Liver (tissue), 9 donors: Measurements from ENCODE around the gene NRG3. TPM values are rescaled to one million over a fixed set of nuclear protein-coding genes. Genes with fewer than 3 reads are reported as not detected.
A peak's percentile ranks its signal among the peaks of the same experiment; 100 is the strongest.

Experiments
- DNase-seq: peaks from one replicate; pipeline ENCODE4 v3.0.0-alpha.2; 2017; ENCODE audit warnings: low spot score
- H3K27ac ChIP-seq, 2 donors: one replicate each; pipeline ENCODE4 v1.7.0; 2013; ENCODE audit warnings: inconsistent platforms in 2 of 2, low read length in 2 of 2, control low read depth in 1 of 2, low read depth in 1 of 2, mild to moderate bottlenecking in 1 of 2
- H3K27me3 ChIP-seq, 4 donors: one replicate each; pipeline versions ENCODE4 v1.6.1 to v1.7.0; 2013; ENCODE audit warnings: low read length in 3 of 4, inconsistent platforms in 1 of 4, mild to moderate bottlenecking in 1 of 4, moderate library complexity in 1 of 4; ENCODE audit not compliant: control insufficient read depth in 4 of 4, insufficient read depth in 4 of 4
- H3K36me3 ChIP-seq, 4 donors: one replicate each; pipeline versions ENCODE4 v1.6.1 to v1.7.0; 2013; ENCODE audit warnings: low read length in 3 of 4, mild to moderate bottlenecking in 3 of 4, low read depth in 1 of 4, moderate library complexity in 1 of 4; ENCODE audit not compliant: control insufficient read depth in 4 of 4, insufficient read depth in 3 of 4
- H3K4me1 ChIP-seq, 4 donors: one replicate each; pipeline versions ENCODE4 v1.6.1 to v1.7.0; 2013; ENCODE audit warnings: low read length in 3 of 4, mild to moderate bottlenecking in 3 of 4, moderate library complexity in 1 of 4; ENCODE audit not compliant: control insufficient read depth in 4 of 4, insufficient read depth in 4 of 4
- H3K4me3 ChIP-seq, 3 donors: one replicate each; pipeline versions ENCODE4 v1.6.1 to v1.7.0; 2013; ENCODE audit warnings: low read length in 3 of 3, control low read depth in 1 of 3, low read depth in 1 of 3, mild to moderate bottlenecking in 1 of 3
- H3K9ac ChIP-seq, 2 donors: one replicate each; pipeline ENCODE4 v1.7.0; 2013; ENCODE audit warnings: low read length in 2 of 2, mild to moderate bottlenecking in 2 of 2, moderate library complexity in 2 of 2, control low read depth in 1 of 2, low read depth in 1 of 2
- H3K9me3 ChIP-seq, 4 donors: one replicate each; pipeline versions ENCODE4 v1.6.1 to v1.7.0; 2013; ENCODE audit warnings: low read length in 3 of 4; ENCODE audit not compliant: control insufficient read depth in 4 of 4
- FOXA1 ChIP-seq: IDR thresholded peaks from 2 replicates; pipeline ENCODE4 v1.6.1; 2016; ENCODE audit warnings: antibody characterized with exemption
- GABPA ChIP-seq, 2 donors: IDR thresholded peaks in 1 of 2; conservative IDR thresholded peaks in 1 of 2; 2 replicates each; pipeline ENCODE4 v1.6.1; 2016; ENCODE audit warnings: antibody characterized with exemption in 2 of 2, mild to moderate bottlenecking in 1 of 2, moderate library complexity in 1 of 2
- HNF4A ChIP-seq, 2 donors: conservative IDR thresholded peaks; 2 replicates each; pipeline ENCODE4 v1.6.1; 2016; ENCODE audit warnings: antibody characterized with exemption in 2 of 2, mild to moderate bottlenecking in 2 of 2
- HNF4G ChIP-seq: IDR thresholded peaks from 2 replicates; pipeline ENCODE4 v1.6.1; 2016; ENCODE audit warnings: antibody characterized with exemption
- NR2F2 ChIP-seq: IDR thresholded peaks from 2 replicates; pipeline ENCODE4 v1.6.1; 2016; ENCODE audit warnings: antibody characterized with exemption
- RAD21 ChIP-seq, 2 donors: IDR thresholded peaks; 2 replicates each; pipeline ENCODE4 v1.6.1; 2016; ENCODE audit warnings: antibody characterized with exemption in 2 of 2, mild to moderate bottlenecking in 2 of 2
- RXRA ChIP-seq, 2 donors: IDR thresholded peaks; 2 replicates each; pipeline ENCODE4 v1.6.1; 2017 to 2018; ENCODE audit warnings: antibody characterized with exemption in 2 of 2, mild to moderate bottlenecking in 1 of 2
- TAF1 ChIP-seq: conservative IDR thresholded peaks from 2 replicates; pipeline ENCODE4 v1.6.1; 2016; ENCODE audit warnings: antibody characterized with exemption, mild to moderate bottlenecking
- YY1 ChIP-seq: IDR thresholded peaks from 2 replicates; pipeline ENCODE4 v1.6.1; 2016; ENCODE audit warnings: antibody characterized with exemption, mild to moderate bottlenecking
- WGBS: extraction: QIAGEN DNeasy Blood & Tissue Kit; methylation state at CpG from one replicate; pipeline ENCODE4 v1.1.7; 2013; 5-methylcytosine and 5-hydroxymethylcytosine counted together
- polyA plus RNA-seq, 2 donors: library from polyadenylated mRNA; stranded (reverse) in 1 of 2; unstranded in 1 of 2; fragments of 200-250 nt in 1 of 2; fragments of >200 nt in 1 of 2; fragmentation: Nextera tagmentation in 1 of 2; extraction: Ambion mirVana in 1 of 2; gene quantifications; one replicate each; pipeline versions ENCODE4 v1.2.1 to v1.2.3, GENCODE V29; 2013 to 2015
- total RNA-seq, 2 donors: library from RNA; depleted of rRNA; stranded (reverse); fragments of >200 nt; gene quantifications; one replicate each; pipeline ENCODE4 v1.2.3, GENCODE V29; 2014
- TF ChIP-seq, protein P1 (sequence below): IDR thresholded peaks from 2 replicates; pipeline ENCODE4 v1.6.1; 2016; ENCODE audit warnings: antibody characterized with exemption
- TF ChIP-seq, protein P2 (sequence below): IDR thresholded peaks from 2 replicates; pipeline ENCODE4 v1.6.1; 2016; ENCODE audit warnings: antibody characterized with exemption, mild to moderate bottlenecking
- TF ChIP-seq, protein P3 (sequence below): IDR thresholded peaks from 2 replicates; pipeline ENCODE4 v1.6.1; 2016; ENCODE audit warnings: antibody characterized with exemption
- TF ChIP-seq, protein P4 (sequence below): IDR thresholded peaks from 2 replicates; pipeline ENCODE4 v1.6.1; 2016; ENCODE audit warnings: antibody characterized with exemption
- donor health status: healthy.
- donor health status: healthy.
- donor health status: healthy.
- donor health status: healthy.
- donor health status: healthy.

NRG3 gene
- total and polyA plus RNA-seq, 4 donors = 0.24 to 3.7 (median 0.38) TPM

DNA sequence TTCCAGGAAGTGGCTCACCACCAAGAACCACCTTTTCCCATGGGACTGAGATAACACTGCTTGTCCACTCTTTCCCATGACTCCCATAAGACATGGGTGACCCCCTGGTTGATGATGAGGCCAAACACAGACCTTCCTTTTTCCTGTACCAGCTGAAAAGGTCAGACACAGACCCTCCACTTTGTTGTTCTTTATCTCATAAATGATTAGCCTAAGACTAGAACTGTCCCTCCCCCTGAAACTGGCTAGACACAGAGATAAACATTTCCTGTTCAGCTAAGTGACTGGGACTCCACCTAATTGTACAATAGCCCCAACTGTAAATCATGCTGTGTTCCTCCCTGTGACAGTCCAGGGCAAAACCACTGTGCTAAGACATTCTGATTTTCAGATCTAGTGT lies 8.2 kb upstream of the NRG3 start:
- H3K27me3 ChIP-seq = peaks cover 0 to 4% (median 2%) of the 10 kb centered on the region in 4 donors
- no peaks in the 10 kb centered on the region for H3K36me3 ChIP-seq
- H3K9me3 ChIP-seq = no peaks in the 10 kb centered on the region
- no peak overlapping the region for H3K9ac ChIP-seq
- H3K27ac ChIP-seq = no peak overlapping the region
- H3K4me3 ChIP-seq = no peak overlapping the region
- no peaks in the 10 kb centered on the region for H3K4me1 ChIP-seq
- DNase-seq = no peak
- TF ChIP-seq RAD21 (IDR thresholded peaks at IDR 0.05) = peak in 1 of 2 donors; percentile 4
- TF ChIP-seq, protein P1, sequence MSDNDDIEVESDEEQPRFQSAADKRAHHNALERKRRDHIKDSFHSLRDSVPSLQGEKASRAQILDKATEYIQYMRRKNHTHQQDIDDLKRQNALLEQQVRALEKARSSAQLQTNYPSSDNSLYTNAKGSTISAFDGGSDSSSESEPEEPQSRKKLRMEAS = no peak
- TF ChIP-seq, protein P2, sequence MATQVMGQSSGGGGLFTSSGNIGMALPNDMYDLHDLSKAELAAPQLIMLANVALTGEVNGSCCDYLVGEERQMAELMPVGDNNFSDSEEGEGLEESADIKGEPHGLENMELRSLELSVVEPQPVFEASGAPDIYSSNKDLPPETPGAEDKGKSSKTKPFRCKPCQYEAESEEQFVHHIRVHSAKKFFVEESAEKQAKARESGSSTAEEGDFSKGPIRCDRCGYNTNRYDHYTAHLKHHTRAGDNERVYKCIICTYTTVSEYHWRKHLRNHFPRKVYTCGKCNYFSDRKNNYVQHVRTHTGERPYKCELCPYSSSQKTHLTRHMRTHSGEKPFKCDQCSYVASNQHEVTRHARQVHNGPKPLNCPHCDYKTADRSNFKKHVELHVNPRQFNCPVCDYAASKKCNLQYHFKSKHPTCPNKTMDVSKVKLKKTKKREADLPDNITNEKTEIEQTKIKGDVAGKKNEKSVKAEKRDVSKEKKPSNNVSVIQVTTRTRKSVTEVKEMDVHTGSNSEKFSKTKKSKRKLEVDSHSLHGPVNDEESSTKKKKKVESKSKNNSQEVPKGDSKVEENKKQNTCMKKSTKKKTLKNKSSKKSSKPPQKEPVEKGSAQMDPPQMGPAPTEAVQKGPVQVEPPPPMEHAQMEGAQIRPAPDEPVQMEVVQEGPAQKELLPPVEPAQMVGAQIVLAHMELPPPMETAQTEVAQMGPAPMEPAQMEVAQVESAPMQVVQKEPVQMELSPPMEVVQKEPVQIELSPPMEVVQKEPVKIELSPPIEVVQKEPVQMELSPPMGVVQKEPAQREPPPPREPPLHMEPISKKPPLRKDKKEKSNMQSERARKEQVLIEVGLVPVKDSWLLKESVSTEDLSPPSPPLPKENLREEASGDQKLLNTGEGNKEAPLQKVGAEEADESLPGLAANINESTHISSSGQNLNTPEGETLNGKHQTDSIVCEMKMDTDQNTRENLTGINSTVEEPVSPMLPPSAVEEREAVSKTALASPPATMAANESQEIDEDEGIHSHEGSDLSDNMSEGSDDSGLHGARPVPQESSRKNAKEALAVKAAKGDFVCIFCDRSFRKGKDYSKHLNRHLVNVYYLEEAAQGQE = no peak
- TF ChIP-seq RXRA (IDR thresholded peaks at IDR 0.05) = peak in 1 of 2 donors; percentile 4
- peak; percentile 98 for TF ChIP-seq NR2F2
- TF ChIP-seq GABPA (IDR thresholded peaks at IDR 0.05 in 1 of 2, conservative IDR thresholded peaks at IDR 0.05 in 1 of 2) = no peak

DNA sequence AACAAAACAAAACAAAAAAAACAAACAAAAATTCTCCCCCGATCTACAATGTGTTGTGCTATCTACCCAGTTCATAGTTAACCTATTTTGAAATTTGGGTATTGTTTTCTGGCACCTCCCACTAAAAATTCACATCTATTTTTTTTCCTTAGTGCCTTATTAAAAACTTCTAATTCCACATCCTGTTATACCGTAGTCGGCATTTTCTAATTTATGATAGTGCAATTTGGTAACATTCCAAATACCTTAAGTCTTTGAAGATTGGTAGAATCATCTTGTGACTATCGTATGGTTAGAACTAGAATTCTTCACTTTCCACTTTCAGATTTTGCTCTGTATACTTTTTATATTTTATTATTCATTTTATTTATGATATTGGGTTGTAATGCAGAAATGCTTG lies 4.5 kb upstream of the NRG3 start:
- H3K36me3 ChIP-seq = no peaks in the 10 kb centered on the region
- H3K27ac ChIP-seq = no peak overlapping the region
- 92% methylated on average over 4 of the region's 4 CpGs for WGBS
- TF ChIP-seq HNF4G = no peak
- TF ChIP-seq, protein P3, sequence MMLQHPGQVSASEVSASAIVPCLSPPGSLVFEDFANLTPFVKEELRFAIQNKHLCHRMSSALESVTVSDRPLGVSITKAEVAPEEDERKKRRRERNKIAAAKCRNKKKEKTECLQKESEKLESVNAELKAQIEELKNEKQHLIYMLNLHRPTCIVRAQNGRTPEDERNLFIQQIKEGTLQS = no peak
- no peak for TF ChIP-seq RAD21 (IDR thresholded peaks at IDR 0.05)
- TF ChIP-seq HNF4A (conservative IDR thresholded peaks at IDR 0.05) = no peak
- H3K27me3 ChIP-seq = peaks cover 2 to 11% (median 6%) of the 10 kb centered on the region in 4 donors
- no peak overlapping the region for H3K9ac ChIP-seq
- DNase-seq = no peak
- peaks cover 1 to 11% (median 8%) of the 10 kb centered on the region in 4 donors for H3K4me1 ChIP-seq
- no peak overlapping the region for H3K4me3 ChIP-seq
- no peaks in the 10 kb centered on the region for H3K9me3 ChIP-seq

DNA sequence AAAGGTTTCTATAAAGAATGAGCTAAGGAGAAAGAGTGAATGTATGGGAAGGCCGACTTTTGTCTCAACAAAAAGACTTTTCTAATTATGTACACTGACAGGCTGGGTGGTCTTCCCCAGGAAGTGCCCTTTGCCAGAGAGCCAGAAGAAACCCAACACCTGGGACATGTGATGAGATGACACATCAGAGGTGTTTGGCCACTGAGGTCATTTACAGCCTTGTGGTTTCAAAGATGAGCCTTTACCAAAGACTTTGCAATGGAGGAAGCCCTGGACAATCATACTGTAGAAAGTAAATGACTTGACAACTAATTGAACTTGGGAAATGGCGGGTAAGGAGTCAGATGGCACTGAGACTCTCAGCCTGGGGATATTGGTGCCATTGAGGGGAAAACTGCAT lies 3.4 kb upstream of the NRG3 start:
- H3K27ac ChIP-seq = no peak overlapping the region
- TF ChIP-seq TAF1 = no peak
- TF ChIP-seq, protein P1 = no peak
- TF ChIP-seq YY1 = no peak
- no peak for TF ChIP-seq NR2F2
- no peak for TF ChIP-seq FOXA1
- TF ChIP-seq, protein P4, sequence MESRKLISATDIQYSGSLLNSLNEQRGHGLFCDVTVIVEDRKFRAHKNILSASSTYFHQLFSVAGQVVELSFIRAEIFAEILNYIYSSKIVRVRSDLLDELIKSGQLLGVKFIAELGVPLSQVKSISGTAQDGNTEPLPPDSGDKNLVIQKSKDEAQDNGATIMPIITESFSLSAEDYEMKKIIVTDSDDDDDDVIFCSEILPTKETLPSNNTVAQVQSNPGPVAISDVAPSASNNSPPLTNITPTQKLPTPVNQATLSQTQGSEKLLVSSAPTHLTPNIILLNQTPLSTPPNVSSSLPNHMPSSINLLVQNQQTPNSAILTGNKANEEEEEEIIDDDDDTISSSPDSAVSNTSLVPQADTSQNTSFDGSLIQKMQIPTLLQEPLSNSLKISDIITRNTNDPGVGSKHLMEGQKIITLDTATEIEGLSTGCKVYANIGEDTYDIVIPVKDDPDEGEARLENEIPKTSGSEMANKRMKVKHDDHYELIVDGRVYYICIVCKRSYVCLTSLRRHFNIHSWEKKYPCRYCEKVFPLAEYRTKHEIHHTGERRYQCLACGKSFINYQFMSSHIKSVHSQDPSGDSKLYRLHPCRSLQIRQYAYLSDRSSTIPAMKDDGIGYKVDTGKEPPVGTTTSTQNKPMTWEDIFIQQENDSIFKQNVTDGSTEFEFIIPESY = no peak
- no peak overlapping the region for H3K9ac ChIP-seq
- no peak overlapping the region for H3K4me3 ChIP-seq
- H3K9me3 ChIP-seq = no peaks in the 10 kb centered on the region
- WGBS = 87% methylated on average over 2 of the region's 2 CpGs
- peaks cover 3 to 21% (median 8%) of the 10 kb centered on the region in 4 donors for H3K4me1 ChIP-seq
- H3K36me3 ChIP-seq = no peaks in the 10 kb centered on the region
- peaks cover 9 to 13% (median 10%) of the 10 kb centered on the region in 4 donors for H3K27me3 ChIP-seq
- no peak for DNase-seq
